ENCODE measurements around the gene ZNF776. TPM values are rescaled to one million over a fixed set of nuclear protein-coding genes. Genes with fewer than 3 reads are reported as not detected.
A peak's percentile ranks its signal among the peaks of the same experiment; 100 is the strongest.
"Not testable (repeated sequence)": the region's sequence is repeated elsewhere in the genome, so short reads cannot be mapped to it uniquely, and the experiment has no call there.

Gene ZNF776
- polyA plus RNA-seq, 1 donor = 46.8 TPM

DNA sequence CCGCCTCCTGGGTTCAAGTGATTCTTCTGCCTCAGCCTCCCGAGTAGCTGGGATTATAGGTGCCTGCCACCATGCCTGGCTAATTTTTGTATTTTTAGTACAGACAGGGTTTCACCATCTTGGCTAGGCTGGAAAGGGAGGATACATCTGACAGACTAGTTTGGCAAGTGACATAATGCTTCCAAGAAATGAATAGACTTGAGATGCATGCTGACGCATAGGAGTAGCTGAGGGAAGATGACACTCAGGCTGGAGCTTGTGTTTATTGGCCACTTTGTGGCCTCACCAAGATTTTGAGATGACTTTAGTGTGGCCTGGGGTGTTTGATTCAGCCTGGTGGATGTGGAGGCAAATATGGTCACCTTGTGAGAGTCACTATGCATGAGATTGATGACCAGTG is 26.9 kb downstream of the ZNF776 start:
- DNase-seq = no peak

- DNase-seq = no peak
Measured at GRCh38 chr19:57776764-57777296, 30.2 kb downstream of the ZNF776 start.

- DNase-seq = no peak
Measured at GRCh38 chr19:57778336-57778735, 31.7 kb downstream of the ZNF776 start.

DNA sequence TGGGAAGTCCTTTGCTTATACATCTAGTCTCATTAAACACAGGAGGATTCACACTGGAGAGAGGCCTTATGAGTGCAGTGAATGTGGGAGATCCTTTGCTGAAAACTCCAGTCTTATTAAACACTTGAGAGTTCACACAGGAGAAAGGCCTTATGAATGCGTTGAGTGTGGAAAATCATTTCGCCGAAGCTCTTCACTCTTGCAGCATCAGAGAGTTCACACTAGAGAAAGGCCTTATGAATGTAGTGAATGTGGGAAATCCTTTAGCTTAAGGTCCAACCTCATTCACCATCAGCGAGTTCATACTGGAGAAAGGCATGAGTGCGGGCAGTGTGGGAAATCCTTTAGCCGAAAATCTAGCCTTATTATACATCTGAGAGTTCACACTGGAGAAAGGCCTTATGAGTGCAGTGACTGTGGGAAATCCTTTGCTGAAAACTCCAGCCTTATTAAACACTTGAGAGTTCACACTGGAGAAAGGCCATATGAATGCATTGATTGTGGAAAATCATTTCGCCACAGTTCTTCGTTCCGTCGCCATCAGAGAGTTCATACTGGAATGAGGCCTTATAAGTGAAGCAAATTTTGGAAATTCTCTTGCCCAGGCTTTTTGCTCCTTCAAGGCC is 32.7 kb downstream of the ZNF776 start:
- DNase-seq = no peak

GRCh38 chr19:57786286-57786685 is 39.7 kb downstream of the ZNF776 start:
- DNase-seq = no peak

- no peak for DNase-seq
Measured at GRCh38 chr19:57786906-57787305, 40.3 kb downstream of the ZNF776 start.

DNA sequence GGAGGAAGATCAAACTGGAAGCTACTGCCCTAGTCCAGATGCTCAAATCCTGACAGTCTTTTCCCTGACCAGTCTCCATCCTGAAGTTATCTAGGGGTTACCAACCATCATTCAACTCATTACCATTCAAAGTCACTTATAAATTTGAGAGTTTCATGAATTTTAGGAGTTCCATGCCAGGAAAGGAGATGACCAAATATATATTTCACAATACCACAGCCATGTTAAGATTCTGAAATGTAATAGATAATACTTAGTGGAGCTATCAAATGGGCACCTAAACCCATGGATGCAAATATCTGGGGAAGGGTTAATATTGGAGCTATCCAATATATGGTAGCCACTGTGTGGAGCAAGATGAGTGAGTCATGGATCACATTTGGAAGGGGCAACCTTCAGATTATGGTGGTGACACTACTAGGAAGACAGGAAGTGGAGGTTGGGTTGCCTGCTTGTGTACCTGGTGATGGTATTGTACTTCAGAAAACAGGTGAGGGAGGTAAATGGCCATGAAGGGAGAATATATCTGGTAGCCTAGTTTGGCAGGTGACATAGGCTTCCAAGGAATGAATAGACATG is 41.6 kb downstream of the ZNF776 start:
- DNase-seq = no peak

- DNase-seq = no peak
Measured at GRCh38 chr19:57789288-57789687, 42.7 kb downstream of the ZNF776 start.

GRCh38 chr19:57796580-57796979 is 50.0 kb downstream of the ZNF776 start:
- DNase-seq = not testable (repeated sequence)

DNA sequence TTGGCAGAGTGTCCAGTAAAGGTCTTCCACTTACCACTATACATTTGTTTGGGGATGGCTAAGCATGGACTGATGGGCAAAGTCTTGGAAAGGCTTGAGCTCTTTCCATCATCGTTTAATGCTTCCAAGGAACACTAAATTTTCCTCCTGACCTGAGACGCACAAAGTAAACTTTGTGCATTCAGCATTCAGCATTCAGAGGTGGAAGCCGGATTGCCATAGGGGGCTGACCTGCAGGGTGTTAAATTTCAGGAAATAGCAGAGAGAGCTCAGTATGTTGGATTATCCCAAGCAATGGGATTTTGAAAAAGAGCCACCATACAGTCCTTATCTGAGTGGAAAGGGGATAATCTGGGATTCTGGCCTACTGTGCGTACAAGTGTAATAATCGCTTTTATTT is 54.1 kb downstream of the ZNF776 start:
- DNase-seq = no peak

DNA sequence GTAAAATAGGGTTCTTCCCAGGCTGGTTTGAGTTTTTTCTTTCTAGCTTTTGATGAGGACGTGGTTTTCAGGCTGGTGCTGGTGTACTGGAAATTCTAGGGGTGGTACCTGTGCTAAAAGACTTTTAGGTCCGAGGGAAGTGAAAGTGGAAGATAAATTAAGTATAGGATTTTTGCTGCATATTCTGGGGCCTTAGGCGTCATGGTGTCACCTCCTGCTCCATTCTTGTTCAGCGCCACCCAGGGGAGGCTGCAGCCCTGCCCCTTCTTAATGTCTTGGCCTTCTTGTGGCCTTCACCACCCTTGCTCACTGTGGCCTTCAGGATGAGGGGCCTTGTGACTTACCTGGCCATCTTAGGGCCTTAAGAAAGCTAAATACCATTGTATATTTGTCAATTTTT is 55.7 kb downstream of the ZNF776 start:
- DNase-seq = no peak

DNA sequence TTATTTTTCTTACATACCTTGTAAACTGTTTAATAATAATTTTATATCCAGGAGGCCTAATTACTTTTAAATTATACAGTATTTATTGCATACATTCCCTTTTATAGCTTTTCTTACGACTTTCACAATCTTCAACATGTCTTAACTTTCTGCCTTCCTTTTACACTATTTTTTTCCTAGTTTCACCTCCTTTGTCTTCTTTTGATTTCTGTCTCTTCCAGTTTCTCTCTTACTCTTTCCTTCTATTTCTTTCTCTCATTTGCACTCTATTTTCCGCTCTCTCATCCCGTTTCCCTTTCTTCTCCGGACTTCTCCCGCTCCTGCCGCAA is 56.6 kb downstream of the ZNF776 start:
- DNase-seq = no peak

DNA sequence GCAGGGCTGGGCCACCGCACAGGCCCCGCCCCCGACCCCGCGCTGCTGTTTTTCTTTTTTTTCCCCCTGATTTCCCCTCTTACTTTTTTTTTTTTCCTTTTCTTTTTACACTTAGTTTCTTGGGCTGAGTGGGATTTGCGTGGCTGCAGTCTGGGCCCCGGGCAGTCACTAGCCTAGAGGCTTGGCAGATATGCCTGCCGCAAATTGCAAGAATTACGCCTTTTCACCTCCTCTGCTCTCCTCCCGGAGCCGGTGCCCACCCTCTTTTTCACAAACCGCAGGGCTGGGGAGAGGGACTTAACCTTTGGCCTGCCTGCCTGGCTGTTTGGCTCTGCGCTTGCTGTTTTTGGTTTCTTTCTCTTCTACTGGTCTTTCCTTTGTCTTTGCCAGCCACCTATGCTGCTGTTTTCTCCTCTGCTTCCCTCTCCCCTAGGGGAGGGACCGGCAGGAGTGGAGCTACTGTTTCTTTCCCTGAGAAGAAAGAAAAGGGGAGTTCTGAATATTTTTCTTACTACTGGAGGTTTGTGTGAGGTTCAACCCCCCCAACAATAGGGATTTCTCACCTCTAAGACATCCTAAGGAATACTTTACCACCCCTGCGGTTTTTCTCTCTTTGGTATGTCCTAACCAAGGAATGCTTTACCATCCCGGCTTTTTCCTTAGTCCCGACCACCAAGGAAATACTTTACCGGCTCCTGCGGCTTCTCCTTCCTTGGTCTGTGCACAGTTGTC is 57.1 kb downstream of the ZNF776 start:
- DNase-seq = peak; percentile 53

- no peak for DNase-seq
Measured at GRCh38 chr19:57807541-57807940, 60.9 kb downstream of the ZNF776 start.

Other genes starting within 250 kb of the ZNF776 start
- gene ZNF773, start 246.9 kb upstream of the ZNF776 start, polyA plus RNA-seq (ENCODE audit: insufficient read length) = 16.6 TPM
- 20.9 TPM for gene ZNF549, start 219.5 kb upstream of the ZNF776 start, polyA plus RNA-seq (ENCODE audit: insufficient read length)
- 22.9 TPM for gene ZNF550, start 187.0 kb upstream of the ZNF776 start, polyA plus RNA-seq (ENCODE audit: insufficient read length)
- gene ZNF416, start 167.9 kb upstream of the ZNF776 start, polyA plus RNA-seq (ENCODE audit: insufficient read length) = 9.3 TPM
- 24.8 TPM for gene ZIK1, start 162.7 kb upstream of the ZNF776 start, polyA plus RNA-seq (ENCODE audit: insufficient read length)
- gene ZNF530, start 146.9 kb upstream of the ZNF776 start, polyA plus RNA-seq (ENCODE audit: insufficient read length) = 7.2 TPM
- gene ZNF134, start 132.6 kb upstream of the ZNF776 start, polyA plus RNA-seq (ENCODE audit: insufficient read length) = 31.3 TPM
- gene ZNF211, start 113.6 kb upstream of the ZNF776 start, polyA plus RNA-seq (ENCODE audit: insufficient read length) = 48.8 TPM
- 0.17 TPM for gene ZSCAN4, start 77.9 kb upstream of the ZNF776 start, polyA plus RNA-seq (ENCODE audit: insufficient read length)
- 20.3 TPM for gene ZNF551, start 64.8 kb upstream of the ZNF776 start, polyA plus RNA-seq (ENCODE audit: insufficient read length)
- 42.4 TPM for gene ZNF154, start 37.6 kb upstream of the ZNF776 start, polyA plus RNA-seq (ENCODE audit: insufficient read length)
- 24.4 TPM for gene ZNF671, start 19.2 kb upstream of the ZNF776 start, polyA plus RNA-seq (ENCODE audit: insufficient read length)
- gene ZNF586, start 22.9 kb downstream of the ZNF776 start, polyA plus RNA-seq (ENCODE audit: insufficient read length) = 33.8 TPM
- gene ZNF552, start 68.1 kb downstream of the ZNF776 start, polyA plus RNA-seq (ENCODE audit: insufficient read length) = 29.7 TPM
- 24.9 TPM for gene ZNF587B, start 83.5 kb downstream of the ZNF776 start, polyA plus RNA-seq (ENCODE audit: insufficient read length)
- gene ZNF587, start 103.0 kb downstream of the ZNF776 start, polyA plus RNA-seq (ENCODE audit: insufficient read length) = 54.5 TPM
- 88.9 TPM for gene ZNF814, start 142.2 kb downstream of the ZNF776 start, polyA plus RNA-seq (ENCODE audit: insufficient read length)
- 43.8 TPM for gene ZNF417, start 169.8 kb downstream of the ZNF776 start, polyA plus RNA-seq (ENCODE audit: insufficient read length)
- 32.8 TPM for gene ZNF418, start 188.6 kb downstream of the ZNF776 start, polyA plus RNA-seq (ENCODE audit: insufficient read length)
- gene ZNF256, start 200.9 kb downstream of the ZNF776 start, polyA plus RNA-seq (ENCODE audit: insufficient read length) = 12.1 TPM
- gene C19orf18, start 227.7 kb downstream of the ZNF776 start, polyA plus RNA-seq (ENCODE audit: insufficient read length) = 3.8 TPM